Mesenchymal stem cell (in vitro differentiated cells and primary cell): ENCODE measurements around the gene CAPN11.

Experiments used
- DNase-seq: peaks from one replicate; pipeline ENCODE4 v3.0.0-alpha.2; 2013
- H2AFZ ChIP-seq: one replicate; pipeline ENCODE4 v1.6.1; 2013; ENCODE audit warnings: low read depth, mild to moderate bottlenecking, control low read depth, inconsistent platforms, low read length, moderate library complexity
- H2AK5ac ChIP-seq: 2 replicates; pipeline ENCODE4 v1.6.1; 2013; ENCODE audit warnings: low read length, moderate library complexity, mild to moderate bottlenecking, inconsistent platforms; ENCODE audit not compliant: severe bottlenecking
- H2BK120ac ChIP-seq: one replicate; pipeline ENCODE4 v1.6.1; 2013; ENCODE audit warnings: low read depth, mild to moderate bottlenecking, inconsistent platforms, low read length, moderate library complexity
- H2BK12ac ChIP-seq, 2 experiments: one replicate each; pipeline ENCODE4 v1.6.1; 2013; ENCODE audit warnings: inconsistent platforms in 2 of 2, low read length in 2 of 2, mild to moderate bottlenecking in 2 of 2, moderate library complexity in 2 of 2, control low read depth in 1 of 2
- H2BK15ac ChIP-seq: one replicate; pipeline ENCODE4 v1.6.1; 2013; ENCODE audit warnings: mild to moderate bottlenecking, low read depth, inconsistent platforms; ENCODE audit not compliant: poor library complexity, severe bottlenecking
- H2BK5ac ChIP-seq: 2 replicates; pipeline ENCODE4 v1.6.1; 2013; ENCODE audit warnings: low read depth, mild to moderate bottlenecking, low read length, control low read depth, inconsistent platforms; ENCODE audit not compliant: poor library complexity, severe bottlenecking
- H3K14ac ChIP-seq, 2 experiments: one replicate each; pipeline ENCODE4 v1.6.1; 2013; ENCODE audit warnings: inconsistent platforms in 2 of 2, low read length in 2 of 2, control low read depth in 1 of 2, mild to moderate bottlenecking in 1 of 2, moderate library complexity in 1 of 2
- H3K18ac ChIP-seq, 2 experiments: one replicate each; pipeline ENCODE4 v1.6.1; 2013; ENCODE audit warnings: inconsistent platforms in 2 of 2, low read length in 2 of 2, control low read depth in 1 of 2, low read depth in 1 of 2, mild to moderate bottlenecking in 1 of 2
- H3K23ac ChIP-seq, 2 experiments: one replicate each; pipeline ENCODE4 v1.6.1; 2013; ENCODE audit warnings: inconsistent platforms in 2 of 2, low read length in 2 of 2, mild to moderate bottlenecking in 2 of 2, moderate library complexity in 2 of 2, control low read depth in 1 of 2
- H3K27ac ChIP-seq: 2 replicates; pipeline ENCODE4 v1.5.1; 2013; ENCODE audit warnings: mild to moderate bottlenecking, moderate library complexity, low read length, control low read depth, inconsistent platforms; ENCODE audit not compliant: poor library complexity, severe bottlenecking
- H3K27me3 ChIP-seq, 2 experiments: 2 replicates each; pipeline versions ENCODE4 v1.6.1 to v1.7.0; 2013; ENCODE audit warnings: low read length in 2 of 2, mild to moderate bottlenecking in 2 of 2, moderate library complexity in 2 of 2, control low read depth in 1 of 2, inconsistent platforms in 1 of 2; ENCODE audit not compliant: control insufficient read depth in 1 of 2, insufficient read depth in 1 of 2
- H3K36me3 ChIP-seq, 2 experiments: 2 replicates each; pipeline versions ENCODE4 v1.6.1 to v1.7.0; 2013; ENCODE audit warnings: low read length in 2 of 2, control low read depth in 1 of 2, inconsistent platforms in 1 of 2, low read depth in 1 of 2, mild to moderate bottlenecking in 1 of 2; ENCODE audit not compliant: insufficient read depth in 2 of 2, control insufficient read depth in 1 of 2
- H3K4ac ChIP-seq, 2 experiments: one replicate each; pipeline ENCODE4 v1.6.1; 2013; ENCODE audit warnings: inconsistent platforms in 2 of 2, low read length in 2 of 2, mild to moderate bottlenecking in 2 of 2, moderate library complexity in 2 of 2, control low read depth in 1 of 2, low read depth in 1 of 2
- H3K4me1 ChIP-seq: 2 replicates; pipeline ENCODE4 v1.6.1; 2013; ENCODE audit warnings: low read depth, low read length, control low read depth; ENCODE audit not compliant: control insufficient read depth, insufficient read depth
- H3K4me2 ChIP-seq: 2 replicates; pipeline ENCODE4 v1.6.1; 2013; ENCODE audit warnings: low read length, mild to moderate bottlenecking, inconsistent platforms; ENCODE audit not compliant: poor library complexity, severe bottlenecking
- H3K4me3 ChIP-seq, 2 experiments: 2 replicates each; pipeline versions ENCODE4 v1.5.1 to v1.7.0; 2013; ENCODE audit warnings: low read length in 2 of 2, mild to moderate bottlenecking in 2 of 2, control low read depth in 1 of 2, low read depth in 1 of 2; ENCODE audit not compliant: insufficient read depth in 1 of 2
- H3K79me1 ChIP-seq: replicated peaks from 2 replicates; pipeline ENCODE4 v1.6.1; 2013; ENCODE audit warnings: mild to moderate bottlenecking, control low read depth, low read length, inconsistent platforms; ENCODE audit not compliant: poor library complexity, severe bottlenecking
- H3K9ac ChIP-seq: 2 replicates; pipeline ENCODE4 v1.7.0; 2013; ENCODE audit warnings: mild to moderate bottlenecking, low read length, moderate library complexity
- H3K9me3 ChIP-seq: 2 replicates; pipeline ENCODE4 v1.7.0; 2013; ENCODE audit warnings: mild to moderate bottlenecking, low read length; ENCODE audit not compliant: control insufficient read depth
- H4K8ac ChIP-seq: one replicate; pipeline ENCODE4 v1.6.1; 2013; ENCODE audit warnings: inconsistent platforms, mild to moderate bottlenecking, low read length, moderate library complexity
- H4K91ac ChIP-seq: one replicate; pipeline ENCODE4 v1.6.1; 2013; ENCODE audit warnings: mild to moderate bottlenecking, low read length, inconsistent platforms
- WGBS: methylation state at CpG from one replicate; pipeline ENCODE4 v1.1.7; 2013; ENCODE audit warnings: mixed read lengths; 5-methylcytosine and 5-hydroxymethylcytosine counted together

CAPN11 gene

DNA sequence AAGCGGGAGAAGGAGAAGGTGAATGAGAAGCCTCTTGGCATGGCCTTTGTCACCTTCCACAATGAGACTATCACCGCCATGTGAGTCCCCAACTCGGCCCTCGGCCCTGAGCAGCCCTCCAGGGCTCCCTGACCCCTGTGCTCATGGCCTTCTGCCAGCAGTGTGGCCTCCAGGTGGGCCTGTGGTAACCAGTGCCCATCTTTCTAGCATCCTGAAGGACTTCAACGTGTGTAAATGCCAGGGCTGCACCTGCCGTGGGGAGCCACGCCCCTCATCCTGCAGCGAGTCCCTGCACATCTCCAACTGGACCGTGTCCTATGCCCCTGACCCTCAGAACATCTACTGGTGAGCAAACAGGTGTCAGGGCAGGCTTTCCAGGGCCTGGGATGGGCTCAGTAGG, 10.3 kb upstream of the CAPN11 start:
- no peak for DNase-seq
- no peak overlapping the region for H2AK5ac ChIP-seq
- 97% methylated on average over 9 of the region's 9 CpGs for WGBS
- H3K23ac ChIP-seq = no peak overlapping the region
- no peak overlapping the region for H2AFZ ChIP-seq
- no peak overlapping the region for H3K18ac ChIP-seq
- H3K4me2 ChIP-seq = no peak overlapping the region
- H3K9ac ChIP-seq = no peak overlapping the region
- H4K8ac ChIP-seq = no peak overlapping the region
- no peak overlapping the region for H2BK5ac ChIP-seq
- H2BK12ac ChIP-seq = no peak overlapping the region
- no peak overlapping the region for H2BK15ac ChIP-seq
- H3K4me1 ChIP-seq = no peaks in the 10 kb centered on the region
- H4K91ac ChIP-seq = no peak overlapping the region
- H3K79me1 ChIP-seq = peaks cover 5% of the 10 kb centered on the region
- no peaks in the 10 kb centered on the region for H3K9me3 ChIP-seq
- no peak overlapping the region for H3K14ac ChIP-seq
- no peak overlapping the region for H2BK120ac ChIP-seq
- H3K4ac ChIP-seq = no peak overlapping the region
- no peak overlapping the region for H3K4me3 ChIP-seq
- no peak overlapping the region for H3K27ac ChIP-seq
- H3K27me3 ChIP-seq = no peaks in the 10 kb centered on the region
- H3K36me3 ChIP-seq = peaks cover 72 to 76% of the 10 kb centered on the region in 2 experiments

DNA sequence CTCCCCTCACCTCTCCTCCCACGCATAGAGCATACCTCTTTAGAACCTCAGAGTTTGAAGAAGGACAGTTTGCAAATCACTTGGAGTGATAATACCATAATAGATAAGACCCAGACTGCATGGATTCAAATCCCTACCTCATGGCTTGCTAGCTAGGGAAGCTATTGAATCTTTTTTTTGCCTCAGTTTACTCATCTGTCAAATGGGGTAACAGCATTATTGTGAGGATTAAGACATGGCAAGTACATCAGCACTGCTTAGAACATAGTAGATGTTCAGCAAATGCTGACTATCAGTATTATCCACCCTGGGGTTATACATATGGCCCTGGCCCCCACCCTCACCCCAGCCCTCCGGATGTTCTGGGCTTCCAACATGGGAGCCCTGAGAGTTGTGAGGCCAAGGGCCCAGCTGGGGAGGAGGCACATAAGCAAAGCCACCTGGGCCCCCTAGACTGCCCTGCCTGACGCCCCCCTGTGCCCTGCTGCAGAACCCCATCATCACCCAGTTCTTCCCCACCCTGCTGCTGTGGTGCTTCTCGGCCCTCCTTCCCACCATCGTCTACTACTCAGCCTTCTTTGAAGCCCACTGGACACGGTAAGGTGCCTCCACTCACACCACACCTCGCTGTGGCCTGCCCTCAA, 9.1 kb upstream of the CAPN11 start:
- no peak overlapping the region for H3K18ac ChIP-seq
- H3K14ac ChIP-seq = no peak overlapping the region
- no peak overlapping the region for H4K91ac ChIP-seq
- no peak overlapping the region for H2BK15ac ChIP-seq
- no peak overlapping the region for H4K8ac ChIP-seq
- H3K4me3 ChIP-seq = no peak overlapping the region
- peaks cover 69 to 81% of the 10 kb centered on the region in 2 experiments for H3K36me3 ChIP-seq
- 87% methylated on average over 7 of the region's 7 CpGs for WGBS
- H2BK12ac ChIP-seq = no peak overlapping the region
- H2BK5ac ChIP-seq = no peak overlapping the region
- H3K9me3 ChIP-seq = no peaks in the 10 kb centered on the region
- H2AFZ ChIP-seq = no peak overlapping the region
- H3K4ac ChIP-seq = no peak overlapping the region
- peaks cover 5% of the 10 kb centered on the region for H3K79me1 ChIP-seq
- H3K9ac ChIP-seq = no peak overlapping the region
- no peak overlapping the region for H3K4me2 ChIP-seq
- H2AK5ac ChIP-seq = no peak overlapping the region
- H3K23ac ChIP-seq = no peak overlapping the region
- no peak overlapping the region for H3K27ac ChIP-seq
- H3K27me3 ChIP-seq = no peaks in the 10 kb centered on the region
- no peaks in the 10 kb centered on the region for H3K4me1 ChIP-seq
- DNase-seq = no peak
- H2BK120ac ChIP-seq = no peak overlapping the region

DNA sequence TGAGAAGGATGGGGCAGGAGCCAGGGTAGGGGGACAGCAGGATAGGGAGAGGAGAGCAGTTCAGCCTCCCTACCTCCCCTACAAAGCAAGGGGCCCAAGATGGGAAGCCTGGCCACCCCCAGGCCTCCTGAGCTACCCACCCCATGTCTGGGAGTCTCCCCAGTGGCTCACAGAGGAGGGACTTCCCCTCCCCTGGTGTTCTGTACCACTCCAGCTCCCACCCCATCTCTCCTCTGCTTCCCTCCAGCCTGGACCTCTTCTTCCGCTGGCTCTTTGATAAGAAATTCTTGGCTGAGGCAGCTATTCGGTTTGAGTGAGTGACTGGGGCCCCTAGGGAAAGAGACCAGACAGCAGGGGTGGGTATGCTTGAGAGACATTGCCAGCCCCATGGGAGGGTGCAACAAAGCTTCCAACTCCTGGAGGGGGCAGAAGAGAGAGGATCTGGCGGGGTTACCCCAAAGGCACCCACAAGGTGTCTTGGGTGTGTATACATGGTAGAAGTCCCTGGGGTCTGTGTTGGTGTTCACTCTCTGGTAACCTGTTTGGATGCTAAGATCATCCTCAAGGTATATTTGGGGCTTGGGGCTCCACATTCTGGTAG, 8.2 kb upstream of the CAPN11 start:
- Histone ChIP-seq H3K9me3 (no peaks in the 10 kb centered on the region), H3K4me2 (no peak overlapping the region), H2AFZ (no peak overlapping the region), H4K8ac (no peak overlapping the region), H3K27me3 (no peaks in the 10 kb centered on the region), H3K14ac (no peak overlapping the region), H3K27ac (no peak overlapping the region), H3K79me1 (peaks cover 5% of the 10 kb centered on the region), H3K4me1 (no peaks in the 10 kb centered on the region), H3K4me3 (no peak overlapping the region), H2BK120ac (no peak overlapping the region), H3K9ac (no peak overlapping the region), H2BK15ac (no peak overlapping the region), H3K18ac (no peak overlapping the region), H3K23ac (no peak overlapping the region), H2BK5ac (no peak overlapping the region), H3K36me3 (peaks cover 69 to 87% of the 10 kb centered on the region in 2 experiments), H2AK5ac (no peak overlapping the region), H2BK12ac (no peak overlapping the region), H4K91ac (no peak overlapping the region), H3K4ac (no peak overlapping the region)
- DNase-seq = no peak
- 86% methylated on average over 3 of the region's 3 CpGs for WGBS

DNA sequence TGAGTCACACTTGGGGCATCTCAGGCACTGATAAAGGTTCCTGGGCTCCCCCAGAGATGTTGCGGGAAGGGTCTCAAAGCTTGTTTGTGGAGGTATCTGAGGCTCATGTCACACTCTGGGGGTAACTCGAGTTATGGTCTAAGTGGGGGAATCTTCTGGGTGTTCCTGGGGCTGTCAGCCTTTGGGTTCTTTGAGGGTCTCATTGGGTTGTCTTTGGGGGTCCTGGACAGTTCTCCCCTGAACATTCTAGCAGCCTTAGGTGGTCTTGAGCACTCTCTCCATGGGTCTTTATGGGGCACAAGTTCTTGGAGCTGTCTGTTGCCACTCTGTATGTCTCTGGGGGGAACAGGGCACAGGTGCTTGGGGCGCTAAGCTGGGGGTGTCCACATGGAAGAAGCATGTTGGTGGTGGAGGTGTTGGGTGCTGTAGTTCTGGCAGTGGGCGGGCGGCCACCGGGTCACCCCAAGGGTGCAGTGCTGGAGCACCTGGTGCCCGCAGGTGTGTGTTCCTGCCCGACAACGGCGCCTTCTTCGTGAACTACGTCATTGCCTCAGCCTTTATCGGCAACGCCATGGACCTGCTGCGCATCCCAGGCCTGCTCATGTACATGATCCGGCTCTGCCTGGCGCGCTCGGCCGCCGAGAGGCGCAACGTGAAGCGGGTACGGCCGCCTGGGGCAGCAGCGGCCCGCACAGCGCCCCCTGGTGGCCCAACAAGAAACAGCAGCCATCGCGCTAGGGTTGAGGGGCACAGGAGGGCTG, 7.1 kb upstream of the CAPN11 start:
- Histone ChIP-seq H2BK12ac (no peak overlapping the region), H3K4ac (no peak overlapping the region), H3K36me3 (peaks cover 59 to 82% of the 10 kb centered on the region in 2 experiments), H3K18ac (no peak overlapping the region), H2AFZ (no peak overlapping the region), H4K91ac (no peak overlapping the region), H4K8ac (peak overlapping the region; percentile 45), H3K79me1 (peaks cover 5% of the 10 kb centered on the region), H2BK120ac (no peak overlapping the region), H3K9me3 (no peaks in the 10 kb centered on the region), H2AK5ac (no peak overlapping the region), H3K14ac (no peak overlapping the region), H3K27me3 (no peaks in the 10 kb centered on the region), H3K4me3 (no peak overlapping the region), H3K27ac (no peak overlapping the region), H2BK5ac (no peak overlapping the region), H3K4me2 (no peak overlapping the region), H3K4me1 (no peaks in the 10 kb centered on the region), H3K9ac (no peak overlapping the region), H3K23ac (no peak overlapping the region), H2BK15ac (no peak overlapping the region)
- DNase-seq = peak; percentile 64
- WGBS = 24% methylated on average over 31 of the region's 31 CpGs
